ENCODE results near the gene ABI1.
A peak's percentile ranks its signal among the peaks of the same experiment; 100 is the strongest.
"Not testable (repeated sequence)": the region's sequence is repeated elsewhere in the genome, so short reads cannot be mapped to it uniquely, and the experiment has no call there.

The ABI1 gene

GRCh38 chr10:26863351-26864076 is 2.8 kb upstream of the ABI1 start:
- Histone ChIP-seq H3K4me3 (ENCODE audit: low read depth, low read length) (no peak overlapping the region), H3K9ac (ENCODE audit: low read depth, low read length) (no peak overlapping the region), H3K4me1 (ENCODE audit: control insufficient read depth, insufficient read depth, low read length) (peaks cover 3% of the 10 kb centered on the region), H3K27me3 (ENCODE audit: control insufficient read depth, insufficient read depth, low read length) (no peaks in the 10 kb centered on the region), H3K9me3 (ENCODE audit: control insufficient read depth, insufficient read depth, low read length) (no peaks in the 10 kb centered on the region), H3K36me3 (ENCODE audit: control insufficient read depth, insufficient read depth, low read length) (no peaks in the 10 kb centered on the region)

- no peak overlapping the region for H3K9ac ChIP-seq (ENCODE audit: low read depth, low read length)
- H3K27me3 ChIP-seq (ENCODE audit: control insufficient read depth, insufficient read depth, low read length) = no peaks in the 10 kb centered on the region
- H3K9me3 ChIP-seq (ENCODE audit: control insufficient read depth, insufficient read depth, low read length) = no peaks in the 10 kb centered on the region
- peaks cover 6% of the 10 kb centered on the region for H3K4me1 ChIP-seq (ENCODE audit: control insufficient read depth, insufficient read depth, low read length)
- no peaks in the 10 kb centered on the region for H3K36me3 ChIP-seq (ENCODE audit: control insufficient read depth, insufficient read depth, low read length)
- H3K4me3 ChIP-seq (ENCODE audit: low read depth, low read length) = no peak overlapping the region
Measured at GRCh38 chr10:26861205-26861998, 644 bp upstream of the ABI1 start.

GRCh38 chr10:26860102-26860442 is 686 bp downstream of the ABI1 start:
- peaks cover 6% of the 10 kb centered on the region for H3K4me1 ChIP-seq (ENCODE audit: control insufficient read depth, insufficient read depth, low read length)
- peak overlapping the region; percentile 92 for H3K9ac ChIP-seq (ENCODE audit: low read depth, low read length)
- no peaks in the 10 kb centered on the region for H3K36me3 ChIP-seq (ENCODE audit: control insufficient read depth, insufficient read depth, low read length)
- no peaks in the 10 kb centered on the region for H3K9me3 ChIP-seq (ENCODE audit: control insufficient read depth, insufficient read depth, low read length)
- peak overlapping the region; percentile 78 for H3K4me3 ChIP-seq (ENCODE audit: low read depth, low read length)
- H3K27me3 ChIP-seq (ENCODE audit: control insufficient read depth, insufficient read depth, low read length) = no peaks in the 10 kb centered on the region

- Histone ChIP-seq H3K9me3 (ENCODE audit: control insufficient read depth, insufficient read depth, low read length) (no peaks in the 10 kb centered on the region), H3K27me3 (ENCODE audit: control insufficient read depth, insufficient read depth, low read length) (no peaks in the 10 kb centered on the region), H3K4me3 (ENCODE audit: low read depth, low read length) (peak overlapping the region; percentile 78), H3K9ac (ENCODE audit: low read depth, low read length) (peak overlapping the region; percentile 17), H3K4me1 (ENCODE audit: control insufficient read depth, insufficient read depth, low read length) (peaks cover 6% of the 10 kb centered on the region), H3K36me3 (ENCODE audit: control insufficient read depth, insufficient read depth, low read length) (no peaks in the 10 kb centered on the region)
Measured at GRCh38 chr10:26859241-26860101, 1.3 kb downstream of the ABI1 start.

GRCh38 chr10:26858707-26859034 is 2.1 kb downstream of the ABI1 start:
- H3K4me3 ChIP-seq (ENCODE audit: low read depth, low read length) = peak overlapping the region; percentile 78
- H3K9me3 ChIP-seq (ENCODE audit: control insufficient read depth, insufficient read depth, low read length) = no peaks in the 10 kb centered on the region
- H3K4me1 ChIP-seq (ENCODE audit: control insufficient read depth, insufficient read depth, low read length) = peaks cover 6% of the 10 kb centered on the region
- no peaks in the 10 kb centered on the region for H3K36me3 ChIP-seq (ENCODE audit: control insufficient read depth, insufficient read depth, low read length)
- no peak overlapping the region for H3K9ac ChIP-seq (ENCODE audit: low read depth, low read length)
- no peaks in the 10 kb centered on the region for H3K27me3 ChIP-seq (ENCODE audit: control insufficient read depth, insufficient read depth, low read length)

- Histone ChIP-seq H3K9me3 (ENCODE audit: control insufficient read depth, insufficient read depth, low read length) (no peaks in the 10 kb centered on the region), H3K36me3 (ENCODE audit: control insufficient read depth, insufficient read depth, low read length) (no peaks in the 10 kb centered on the region), H3K4me3 (ENCODE audit: low read depth, low read length) (peak overlapping the region; percentile 78), H3K4me1 (ENCODE audit: control insufficient read depth, insufficient read depth, low read length) (peaks cover 6% of the 10 kb centered on the region), H3K27me3 (ENCODE audit: control insufficient read depth, insufficient read depth, low read length) (no peaks in the 10 kb centered on the region), H3K9ac (ENCODE audit: low read depth, low read length) (no peak overlapping the region)
Measured at GRCh38 chr10:26857991-26858706, 2.6 kb downstream of the ABI1 start.

- not testable (repeated sequence) for H3K9me3 ChIP-seq (ENCODE audit: control insufficient read depth, insufficient read depth, low read length); H3K4me1 ChIP-seq (ENCODE audit: control insufficient read depth, insufficient read depth, low read length); H3K36me3 ChIP-seq (ENCODE audit: control insufficient read depth, insufficient read depth, low read length); H3K4me3 ChIP-seq (ENCODE audit: low read depth, low read length); H3K9ac ChIP-seq (ENCODE audit: low read depth, low read length); H3K27me3 ChIP-seq (ENCODE audit: control insufficient read depth, insufficient read depth, low read length)
Measured at GRCh38 chr10:26857553-26857952, 3.2 kb downstream of the ABI1 start.

GRCh38 chr10:26855186-26855585 is 5.6 kb downstream of the ABI1 start:
- Histone ChIP-seq H3K4me3 (ENCODE audit: low read depth, low read length) (no peak overlapping the region), H3K4me1 (ENCODE audit: control insufficient read depth, insufficient read depth, low read length) (peaks cover 6% of the 10 kb centered on the region), H3K36me3 (ENCODE audit: control insufficient read depth, insufficient read depth, low read length) (no peaks in the 10 kb centered on the region), H3K27me3 (ENCODE audit: control insufficient read depth, insufficient read depth, low read length) (no peaks in the 10 kb centered on the region), H3K9me3 (ENCODE audit: control insufficient read depth, insufficient read depth, low read length) (no peaks in the 10 kb centered on the region), H3K9ac (ENCODE audit: low read depth, low read length) (no peak overlapping the region)

GRCh38 chr10:26854524-26854923 is 6.2 kb downstream of the ABI1 start:
- Histone ChIP-seq H3K9ac (ENCODE audit: low read depth, low read length) (no peak overlapping the region), H3K4me3 (ENCODE audit: low read depth, low read length) (no peak overlapping the region), H3K36me3 (ENCODE audit: control insufficient read depth, insufficient read depth, low read length) (no peaks in the 10 kb centered on the region), H3K9me3 (ENCODE audit: control insufficient read depth, insufficient read depth, low read length) (no peaks in the 10 kb centered on the region), H3K4me1 (ENCODE audit: control insufficient read depth, insufficient read depth, low read length) (peaks cover 6% of the 10 kb centered on the region), H3K27me3 (ENCODE audit: control insufficient read depth, insufficient read depth, low read length) (no peaks in the 10 kb centered on the region)

- Histone ChIP-seq H3K9me3 (ENCODE audit: control insufficient read depth, insufficient read depth, low read length) (no peaks in the 10 kb centered on the region), H3K4me3 (ENCODE audit: low read depth, low read length) (no peak overlapping the region), H3K9ac (ENCODE audit: low read depth, low read length) (no peak overlapping the region), H3K36me3 (ENCODE audit: control insufficient read depth, insufficient read depth, low read length) (no peaks in the 10 kb centered on the region), H3K27me3 (ENCODE audit: control insufficient read depth, insufficient read depth, low read length) (no peaks in the 10 kb centered on the region), H3K4me1 (ENCODE audit: control insufficient read depth, insufficient read depth, low read length) (peaks cover 4% of the 10 kb centered on the region)
Measured at GRCh38 chr10:26844396-26844975, 16.3 kb downstream of the ABI1 start.

GRCh38 chr10:26843736-26844135 is 17.0 kb downstream of the ABI1 start:
- Histone ChIP-seq H3K4me1 (ENCODE audit: control insufficient read depth, insufficient read depth, low read length) (peaks cover 4% of the 10 kb centered on the region), H3K9me3 (ENCODE audit: control insufficient read depth, insufficient read depth, low read length) (no peaks in the 10 kb centered on the region), H3K9ac (ENCODE audit: low read depth, low read length) (no peak overlapping the region), H3K36me3 (ENCODE audit: control insufficient read depth, insufficient read depth, low read length) (no peaks in the 10 kb centered on the region), H3K27me3 (ENCODE audit: control insufficient read depth, insufficient read depth, low read length) (no peaks in the 10 kb centered on the region), H3K4me3 (ENCODE audit: low read depth, low read length) (no peak overlapping the region)
